GF-D8 (cell line): Measurements from ENCODE around the gene ATF6.

ENCODE experiments used
- DNase-seq: peaks from one replicate; lab custom pipeline; 2025; lab: John Stamatoyannopoulos, UW

ATF6 gene

DNA sequence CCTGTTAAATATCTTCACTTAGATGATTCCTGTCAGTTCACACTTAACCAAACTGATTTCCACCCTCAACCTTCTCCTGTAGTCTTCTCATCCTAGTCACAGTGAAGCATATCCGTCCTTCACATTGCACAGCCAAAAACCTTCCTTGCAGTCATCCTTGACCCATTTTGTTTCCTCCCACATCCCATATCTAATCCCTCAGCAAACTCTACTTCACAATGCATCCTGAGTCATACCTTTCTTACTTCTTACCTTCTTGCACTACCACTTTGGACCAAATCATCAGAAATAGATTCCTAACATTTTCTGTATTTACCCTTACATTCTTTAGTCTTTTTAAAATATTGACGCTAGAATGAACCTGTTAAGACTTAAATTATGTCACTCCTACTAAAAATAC, 170.7 kb downstream of the ATF6 start:
- no peak for DNase-seq

- DNase-seq: no peak
Observed at GRCh38 chr1:161940866-161941591, 174.9 kb downstream of the ATF6 start.

GRCh38 chr1:161941726-161942436, 175.8 kb downstream of the ATF6 start:
- no peak for DNase-seq

DNA sequence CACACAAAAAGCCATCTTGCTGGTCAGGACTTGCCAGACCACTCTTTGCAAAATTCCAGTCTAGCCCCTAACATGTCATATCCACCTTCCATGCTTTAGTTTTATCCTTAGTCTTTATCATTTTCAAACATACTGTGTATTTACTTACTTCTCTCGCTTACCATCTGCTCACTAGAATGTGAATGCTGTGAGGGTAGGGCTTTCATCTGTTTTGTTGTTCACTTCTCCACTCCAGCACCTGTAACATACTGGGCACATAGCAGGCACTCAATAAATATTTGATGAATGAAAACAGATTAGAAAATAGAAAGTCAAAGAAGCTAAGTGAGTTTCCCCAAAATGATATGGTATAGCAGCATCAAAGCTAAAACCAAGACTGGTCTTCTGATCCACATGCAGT, 177.6 kb downstream of the ATF6 start:
- DNase-seq: no peak

GRCh38 chr1:161944381-161944780, 178.3 kb downstream of the ATF6 start:
- DNase-seq: no peak

GRCh38 chr1:161945306-161946060, 179.4 kb downstream of the ATF6 start:
- no peak for DNase-seq

GRCh38 chr1:161946071-161946987, 180.2 kb downstream of the ATF6 start:
- DNase-seq: no peak

- no peak for DNase-seq
Observed at GRCh38 chr1:161948435-161948834, 182.3 kb downstream of the ATF6 start.

- no peak for DNase-seq
Observed at GRCh38 chr1:161949548-161949947, 183.4 kb downstream of the ATF6 start.

GRCh38 chr1:161950377-161950776, 184.3 kb downstream of the ATF6 start:
- no peak for DNase-seq

GRCh38 chr1:161951646-161952045, 185.5 kb downstream of the ATF6 start:
- no peak for DNase-seq

DNA sequence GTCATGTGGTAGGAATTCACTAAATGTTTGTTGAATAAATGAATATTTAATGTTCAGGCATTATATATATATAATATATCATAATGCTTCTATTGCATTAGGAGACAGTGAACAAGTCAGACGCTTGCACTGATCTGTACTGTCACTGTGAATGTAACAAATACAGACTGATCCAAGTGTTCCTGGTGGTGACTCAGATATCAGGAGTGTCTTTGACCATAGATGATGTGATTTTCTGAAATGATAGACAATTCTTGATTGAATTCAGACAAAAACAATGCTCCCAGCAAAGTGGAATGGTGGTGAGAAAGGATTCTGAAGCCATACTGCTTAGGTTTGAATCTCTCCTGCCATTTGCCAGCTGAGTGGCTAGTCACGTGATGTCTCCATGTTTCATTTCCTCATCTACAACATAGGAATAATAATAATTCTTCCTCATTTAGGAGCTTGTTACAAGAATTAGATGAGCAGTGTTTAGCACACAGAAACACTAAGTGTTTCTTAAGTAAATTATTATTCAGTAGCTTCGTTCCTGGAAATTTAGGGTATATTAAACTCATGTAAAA, 186.6 kb downstream of the ATF6 start:
- no peak for DNase-seq

DNA sequence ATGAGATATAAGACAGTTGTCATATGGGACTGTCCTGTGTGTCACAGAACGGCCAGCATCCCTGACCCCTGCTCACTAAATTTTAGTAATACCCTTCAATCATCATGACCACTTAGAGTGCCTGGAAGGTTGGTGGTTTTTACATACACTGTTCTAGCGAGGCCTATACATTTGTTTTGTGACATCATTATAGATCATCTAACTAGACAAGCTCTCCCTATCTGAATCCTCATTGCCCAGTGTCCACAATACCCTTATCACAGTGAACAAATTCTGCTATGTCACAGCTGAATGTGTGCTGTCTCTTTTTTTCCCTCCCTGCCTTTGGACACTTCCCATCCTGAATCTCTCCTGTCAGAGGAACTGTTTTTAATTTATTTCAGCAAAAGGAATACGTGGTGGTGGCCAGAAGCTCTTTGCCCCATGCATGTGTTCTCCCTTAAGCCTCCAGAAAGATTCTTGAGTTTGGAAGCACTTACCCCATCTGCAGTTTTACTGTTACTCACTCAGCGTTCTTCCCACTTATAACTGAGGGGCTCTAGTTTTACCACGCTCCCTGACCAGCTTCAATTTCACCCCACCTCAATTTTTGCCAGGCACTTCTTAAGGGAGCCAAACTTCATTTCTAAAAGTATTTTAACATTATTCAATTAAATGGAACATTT, 187.3 kb downstream of the ATF6 start:
- no peak for DNase-seq

- DNase-seq: no peak
Observed at GRCh38 chr1:161954050-161954449, 187.9 kb downstream of the ATF6 start.

DNA sequence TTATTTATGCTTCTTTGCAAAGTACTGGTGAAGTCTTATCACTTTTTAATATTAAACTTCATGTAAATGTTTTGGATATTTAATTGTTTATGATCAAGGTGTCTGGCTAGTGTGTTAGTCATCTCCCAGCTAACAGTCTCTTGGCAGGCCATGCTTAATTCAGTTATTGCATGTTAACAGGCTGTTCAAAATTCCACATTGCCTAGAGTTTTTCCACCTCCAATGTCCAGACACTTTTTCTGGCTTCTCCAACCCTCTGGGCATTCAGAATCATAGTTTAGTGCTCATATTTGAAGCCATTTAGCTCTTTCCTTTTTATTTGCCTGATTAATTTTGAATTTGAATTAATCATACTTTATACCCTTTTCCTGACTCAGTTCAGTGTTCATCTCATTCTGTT, 188.3 kb downstream of the ATF6 start:
- DNase-seq: no peak

- DNase-seq: no peak
Observed at GRCh38 chr1:161955606-161956005, 189.5 kb downstream of the ATF6 start.

DNA sequence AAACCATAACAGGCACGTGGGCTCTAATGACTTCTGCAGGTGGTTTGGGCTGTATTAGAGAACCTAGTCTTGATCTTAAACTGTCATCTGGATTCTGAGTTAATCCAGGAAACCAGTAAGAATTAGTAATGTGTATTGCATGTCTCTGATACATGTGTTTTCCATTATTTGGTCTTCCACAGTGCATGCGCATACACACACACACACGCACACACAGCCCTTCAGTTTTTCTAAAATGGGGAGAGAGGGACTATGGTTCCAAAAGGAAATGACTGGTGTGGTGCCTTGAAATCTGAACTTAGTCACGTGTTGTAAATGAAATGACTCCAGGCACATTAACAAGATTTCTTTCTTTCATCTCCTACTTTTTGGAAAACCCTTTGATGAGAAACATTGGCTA, 190.0 kb downstream of the ATF6 start:
- DNase-seq: no peak

- no peak for DNase-seq
Observed at GRCh38 chr1:161956930-161957329, 190.8 kb downstream of the ATF6 start.

DNA sequence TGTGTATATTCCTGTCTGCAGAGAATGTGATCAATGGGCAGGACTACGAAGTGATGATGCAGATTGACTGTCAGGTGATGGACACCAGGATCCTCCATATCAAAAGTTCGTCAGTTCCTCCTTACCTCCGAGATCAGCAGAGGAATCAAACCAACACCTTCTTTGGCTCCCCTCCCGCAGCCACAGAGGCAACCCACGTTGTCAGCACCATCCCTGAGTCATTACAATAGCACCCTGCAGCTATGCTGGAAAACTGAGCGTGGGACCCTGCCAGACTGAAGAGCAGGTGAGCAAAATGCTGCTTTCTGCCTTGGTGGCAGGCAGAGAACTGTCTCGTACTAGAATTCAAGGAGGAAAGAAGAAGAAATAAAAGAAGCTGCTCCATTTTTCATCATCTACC, 192.3 kb downstream of the ATF6 start:
- no peak for DNase-seq

GRCh38 chr1:161962091-161962887, 196.2 kb downstream of the ATF6 start:
- DNase-seq: no peak
